NCI-H526 (cell line): ENCODE measurements around the gene SNX24.

Source experiments
- DNase-seq, 2 experiments: peaks; one replicate each; lab custom pipeline; 2025; lab: John Stamatoyannopoulos, UW

SNX24 gene

GRCh38 chr5:123012321-123012720 is 166.9 kb downstream of the SNX24 start:
- no peak for DNase-seq

- no peak for DNase-seq
Observed at GRCh38 chr5:123014689-123015088, 169.3 kb downstream of the SNX24 start.

GRCh38 chr5:123028222-123028621 is 182.8 kb downstream of the SNX24 start:
- DNase-seq, result no peak

GRCh38 chr5:123033157-123033671 is 187.8 kb downstream of the SNX24 start:
- DNase-seq, result no peak

GRCh38 chr5:123035360-123035917 is 190.0 kb downstream of the SNX24 start:
- peak in 1 of 2 experiments; percentile 43 for DNase-seq

GRCh38 chr5:123035918-123036390 is 190.5 kb downstream of the SNX24 start:
- peak in 1 of 2 experiments; percentile 54 for DNase-seq

GRCh38 chr5:123036391-123037103 is 191.1 kb downstream of the SNX24 start, which contains the start of gene PPIC:
PPIC (minus strand) TSS chr5:123036725; CDS start chr5:123036625, 100 bp downstream.
- peak; percentile 37 to 83 for DNase-seq

GRCh38 chr5:123037104-123037418 is 191.6 kb downstream of the SNX24 start:
- DNase-seq, result no peak

GRCh38 chr5:123039673-123040072 is 194.3 kb downstream of the SNX24 start:
- no peak for DNase-seq

- DNase-seq, result no peak
Observed at GRCh38 chr5:123044926-123045617, 199.7 kb downstream of the SNX24 start.

GRCh38 chr5:123046222-123046621 is 200.8 kb downstream of the SNX24 start:
- DNase-seq, result no peak

GRCh38 chr5:123047706-123048105 is 202.3 kb downstream of the SNX24 start:
- DNase-seq, result peak; percentile 45 to 64

GRCh38 chr5:123051206-123051605 is 205.8 kb downstream of the SNX24 start:
- no peak for DNase-seq
